ENCODE results near the gene ITPKC.

GRCh38 chr19:40703029-40703755 lies 13.7 kb upstream of the ITPKC start:
- TF ChIP-seq CTCF (IDR thresholded peaks at IDR 0.05; ENCODE audit: borderline replicate concordance, extremely low read depth, low read length, poor library complexity, severe bottlenecking) (no peak), EZH2 (IDR thresholded peaks at IDR 0.05; ENCODE audit: borderline replicate concordance, low read depth, low read length, severe bottlenecking) (no peak)
